Activated naive CD8-positive, alpha-beta T cell treated with anti-CD3 and anti-CD28 coated beads, Interleukin-2, amount 50 U/mL, for 24 hours (primary cell): Measurements from ENCODE around the gene RHOH.

ENCODE experiments used
- ATAC-seq: fragments of 150-1000 bp; cut with Tn5 transposase; one replicate; pipeline ENCODE4 v1.10.0; 2021
- DNase-seq: peaks from one replicate; pipeline ENCODE4 v3.0.0; 2021
- H3K27ac Mint-ChIP-seq: one replicate; pipeline ENCODE4 v1.8.0; 2021; ENCODE audit warnings: mild to moderate bottlenecking, mixed read lengths
- H3K27me3 Mint-ChIP-seq: one replicate; pipeline ENCODE4 v1.8.0; 2021; ENCODE audit warnings: mixed read lengths
- H3K36me3 Mint-ChIP-seq: one replicate; pipeline ENCODE4 v1.8.0; 2021; ENCODE audit warnings: low read depth, mixed read lengths
- H3K4me1 Mint-ChIP-seq: one replicate; pipeline ENCODE4 v1.8.0; 2021; ENCODE audit warnings: mixed read lengths
- H3K4me3 Mint-ChIP-seq: one replicate; pipeline ENCODE4 v1.8.0; 2021; ENCODE audit warnings: mild to moderate bottlenecking, moderate library complexity, mixed read lengths
- H3K9me3 Mint-ChIP-seq: one replicate; pipeline ENCODE4 v1.8.0; 2021; ENCODE audit warnings: mixed read lengths

RHOH gene

DNA sequence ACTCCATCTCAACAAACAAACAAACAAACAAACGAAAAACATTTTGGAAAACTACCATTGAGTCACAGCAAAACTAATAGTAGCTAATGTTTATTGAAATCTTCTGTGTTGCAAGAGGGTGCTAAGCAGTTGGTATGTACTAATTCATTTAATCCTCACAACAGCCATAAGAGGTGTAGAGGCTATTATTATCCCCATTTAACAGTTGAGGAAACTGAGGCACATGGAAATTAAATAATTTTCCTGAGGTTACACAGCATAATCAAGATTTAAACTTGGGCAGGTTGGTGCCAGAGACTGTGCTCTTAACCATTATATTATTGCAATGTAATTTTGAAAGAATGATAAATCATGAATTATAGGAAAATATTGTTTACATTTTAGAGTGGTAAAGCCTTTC lies 17.5 kb upstream of the RHOH start:
- Mint-ChIP-seq H3K36me3 (no peaks in the 10 kb centered on the region), H3K9me3 (no peaks in the 10 kb centered on the region), H3K27ac (no peak overlapping the region), H3K4me1 (peaks cover 38% of the 10 kb centered on the region), H3K27me3 (no peaks in the 10 kb centered on the region), H3K4me3 (no peak overlapping the region)
- DNase-seq, result no peak
- no peak for ATAC-seq

DNA sequence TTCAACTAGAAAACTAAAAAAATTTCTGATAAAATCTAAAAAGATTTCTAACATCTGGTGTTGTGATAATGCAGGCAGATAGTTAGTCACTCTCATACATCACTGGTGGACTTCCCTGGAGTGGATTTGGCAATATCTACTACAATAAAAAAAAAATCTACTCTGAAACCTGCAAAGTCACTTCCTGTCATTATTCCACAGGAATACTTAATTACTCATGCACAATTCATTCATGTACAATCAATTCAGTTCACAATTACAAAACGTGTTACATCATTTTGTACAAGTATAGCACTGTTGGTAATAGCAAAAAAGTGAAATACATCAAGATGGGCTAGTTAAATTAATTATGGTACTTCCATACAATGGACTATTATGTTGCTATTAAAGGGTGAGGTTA lies 16.5 kb upstream of the RHOH start:
- no peak overlapping the region for H3K4me3 Mint-ChIP-seq
- H3K27ac Mint-ChIP-seq, result peak overlapping the region; percentile 6
- no peaks in the 10 kb centered on the region for H3K36me3 Mint-ChIP-seq
- peaks cover 43% of the 10 kb centered on the region for H3K4me1 Mint-ChIP-seq
- ATAC-seq, result no peak
- H3K27me3 Mint-ChIP-seq, result no peaks in the 10 kb centered on the region
- DNase-seq, result no peak
- no peaks in the 10 kb centered on the region for H3K9me3 Mint-ChIP-seq

DNA sequence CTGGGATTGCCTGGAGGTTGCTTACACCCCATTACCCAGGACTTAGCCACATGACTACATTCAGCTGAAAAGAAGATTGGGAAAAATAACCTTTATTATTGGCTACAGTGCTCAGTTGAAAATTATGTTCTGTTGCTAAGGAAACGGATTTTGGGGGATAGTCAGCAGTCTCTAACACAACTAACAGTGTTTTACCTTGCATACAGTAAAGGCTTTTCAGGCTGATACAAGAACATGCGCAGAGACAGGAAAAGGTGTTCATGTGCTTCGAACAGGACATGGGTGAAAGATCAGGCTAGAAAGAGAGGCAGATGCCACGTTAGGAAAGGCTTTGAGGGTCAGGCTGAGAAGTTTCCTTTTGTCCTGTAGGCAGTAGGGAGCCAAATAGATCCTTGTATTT lies 14.8 kb upstream of the RHOH start:
- Mint-ChIP-seq H3K27me3 (no peaks in the 10 kb centered on the region), H3K27ac (no peak overlapping the region), H3K36me3 (no peaks in the 10 kb centered on the region), H3K4me1 (peaks cover 58% of the 10 kb centered on the region), H3K9me3 (no peaks in the 10 kb centered on the region), H3K4me3 (no peak overlapping the region)
- ATAC-seq (no peak), DNase-seq (no peak)

DNA sequence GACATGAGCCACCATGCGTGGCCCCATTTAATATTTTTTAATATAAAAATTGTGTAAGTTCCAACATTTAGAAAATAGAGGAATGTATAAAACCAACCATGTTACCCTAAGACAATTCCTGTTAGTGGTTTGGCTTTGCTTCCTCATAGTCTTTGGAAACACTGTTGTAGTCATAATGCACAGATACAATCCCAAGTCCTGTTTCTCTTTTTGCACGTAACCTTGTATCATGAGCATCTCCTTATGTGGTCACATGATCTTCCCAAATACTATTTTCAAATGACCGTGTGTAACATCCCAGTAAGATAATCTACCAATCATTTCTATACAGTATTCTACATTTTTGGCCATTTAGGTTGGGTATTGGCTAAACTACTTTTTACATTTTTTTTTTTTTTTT lies 13.9 kb upstream of the RHOH start:
- Mint-ChIP-seq H3K4me1 (peaks cover 65% of the 10 kb centered on the region), H3K9me3 (no peaks in the 10 kb centered on the region), H3K27me3 (no peaks in the 10 kb centered on the region), H3K36me3 (no peaks in the 10 kb centered on the region), H3K4me3 (no peak overlapping the region), H3K27ac (no peak overlapping the region)
- ATAC-seq (no peak), DNase-seq (no peak)

DNA sequence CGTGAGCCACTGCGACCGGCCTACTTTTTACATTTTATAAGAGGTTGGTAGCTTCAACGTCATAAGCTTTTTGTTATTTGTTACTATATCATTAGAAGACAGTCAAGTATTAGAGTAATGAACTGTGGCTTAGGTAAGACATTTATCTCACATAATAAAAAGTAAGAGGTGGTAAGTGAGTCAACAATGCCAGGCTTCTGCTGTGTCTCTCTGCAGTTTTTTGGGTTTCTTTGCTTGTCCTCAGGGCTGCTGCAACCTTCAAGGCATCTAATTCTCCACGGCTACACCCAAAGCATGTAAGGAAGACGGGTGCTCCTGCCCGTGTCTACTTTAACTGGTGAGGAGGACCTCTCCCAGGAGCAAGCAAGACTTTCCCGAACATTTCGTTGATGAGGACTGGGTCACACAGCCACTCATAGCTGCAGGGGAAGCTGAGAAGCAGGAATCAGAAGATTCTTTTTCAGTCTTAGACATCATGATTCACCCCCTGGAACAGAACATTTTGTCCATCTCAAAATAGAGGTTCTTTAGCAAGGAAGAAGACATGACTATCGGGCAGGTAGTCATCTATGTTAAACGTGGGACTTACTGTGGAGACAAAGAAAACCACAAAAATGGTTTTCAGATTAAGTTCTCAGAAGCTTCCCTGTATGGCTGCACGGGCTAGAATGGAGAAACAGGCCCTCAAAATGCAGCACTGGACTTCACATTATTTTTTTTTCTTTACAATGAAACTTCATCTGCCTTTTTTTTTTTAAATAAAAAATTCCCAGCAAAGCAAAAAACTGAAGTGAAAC lies 13.0 kb upstream of the RHOH start:
- H3K36me3 Mint-ChIP-seq, result no peaks in the 10 kb centered on the region
- ATAC-seq (peak; percentile 84), DNase-seq (no peak)
- H3K27ac Mint-ChIP-seq, result peak overlapping the region; percentile 82
- H3K4me3 Mint-ChIP-seq, result peak overlapping the region; percentile 57
- H3K27me3 Mint-ChIP-seq, result no peaks in the 10 kb centered on the region
- H3K4me1 Mint-ChIP-seq, result peaks cover 66% of the 10 kb centered on the region
- H3K9me3 Mint-ChIP-seq, result no peaks in the 10 kb centered on the region

DNA sequence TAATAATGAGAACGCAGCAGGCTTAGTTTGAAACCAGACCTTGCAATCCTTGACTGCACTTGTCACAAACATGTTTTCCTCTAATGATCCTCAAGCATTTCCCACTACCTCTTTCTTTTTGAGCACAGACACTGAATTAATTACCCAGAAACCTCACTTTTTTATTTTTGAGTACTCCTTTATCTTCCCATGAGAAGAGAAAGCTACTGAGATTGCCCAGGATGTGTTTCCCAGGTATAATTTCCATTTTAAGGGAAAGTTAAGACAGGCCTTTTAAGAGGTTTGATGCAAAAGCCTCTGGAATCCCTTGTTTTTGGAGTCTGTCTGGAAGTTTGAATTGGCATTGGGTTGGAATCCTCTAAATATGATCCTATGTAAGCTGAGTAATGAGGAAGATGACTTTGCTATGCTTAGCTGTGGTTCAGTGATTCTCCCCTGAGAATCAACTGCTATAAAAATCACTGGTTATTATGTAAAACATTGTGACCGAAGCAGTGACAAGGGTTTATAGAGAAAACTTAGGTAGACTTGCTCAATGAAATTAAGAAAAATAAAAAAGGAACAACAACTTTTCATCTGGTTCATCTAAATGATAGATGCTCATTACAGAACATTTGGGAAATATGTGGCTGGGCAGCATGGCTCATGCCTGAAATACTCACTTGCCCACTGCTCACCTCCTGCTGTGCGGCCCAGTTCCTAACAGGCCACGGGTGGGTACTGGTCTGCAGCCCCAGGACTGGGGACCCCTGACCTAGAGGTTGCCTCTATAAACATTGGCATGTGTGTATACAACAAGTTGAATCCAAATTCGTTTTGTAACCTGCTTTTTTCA lies 10.8 kb upstream of the RHOH start:
- Mint-ChIP-seq H3K4me1 (peaks cover 74% of the 10 kb centered on the region), H3K36me3 (no peaks in the 10 kb centered on the region), H3K9me3 (no peaks in the 10 kb centered on the region), H3K4me3 (no peak overlapping the region), H3K27ac (peak overlapping the region; percentile 73), H3K27me3 (no peaks in the 10 kb centered on the region)
- ATAC-seq (no peak), DNase-seq (no peak)

DNA sequence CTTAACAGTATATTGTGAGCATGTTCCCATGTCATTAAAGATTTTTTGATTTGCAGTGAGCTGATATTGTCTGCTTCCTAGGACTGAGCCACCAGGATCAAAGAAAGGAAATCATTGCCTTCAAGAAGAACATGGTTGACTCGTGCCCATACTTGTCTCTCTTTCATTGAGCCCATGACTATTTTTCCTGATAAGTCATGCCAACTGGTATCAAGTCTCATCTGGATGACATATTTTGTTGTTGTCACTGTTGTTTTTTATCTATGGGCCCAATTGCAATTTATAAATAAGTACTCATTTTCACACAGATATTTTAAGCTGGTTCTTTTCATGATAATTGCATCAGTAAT lies 10.2 kb upstream of the RHOH start:
- DNase-seq (no peak), ATAC-seq (no peak)
- Mint-ChIP-seq H3K4me1 (peaks cover 74% of the 10 kb centered on the region), H3K27me3 (no peaks in the 10 kb centered on the region), H3K4me3 (no peak overlapping the region), H3K9me3 (no peaks in the 10 kb centered on the region), H3K27ac (peak overlapping the region; percentile 29), H3K36me3 (no peaks in the 10 kb centered on the region)

DNA sequence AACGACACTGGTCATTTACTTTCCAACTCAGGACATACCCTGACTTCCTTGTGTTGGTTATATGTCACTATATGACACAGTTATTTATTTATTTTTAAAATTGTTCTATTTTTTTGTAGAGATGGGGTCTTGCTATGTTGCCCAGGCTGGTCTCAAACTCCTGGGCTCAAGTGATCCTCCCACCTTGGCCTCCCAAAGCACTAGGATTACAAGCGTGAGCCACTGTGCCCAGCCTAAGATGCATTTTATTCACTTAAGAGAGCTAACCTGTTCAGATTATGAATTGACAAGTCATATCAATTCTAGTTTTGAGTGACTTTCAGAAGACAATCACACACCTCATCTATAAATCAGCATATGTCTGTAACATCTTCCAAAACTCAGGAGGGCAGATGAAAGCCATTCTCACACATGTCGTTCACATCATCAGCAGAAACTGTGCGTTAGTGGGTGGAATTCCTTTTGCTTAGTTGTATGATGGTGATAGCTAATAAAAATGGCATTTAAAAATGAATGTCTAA lies 9.4 kb upstream of the RHOH start:
- Mint-ChIP-seq H3K27me3 (no peaks in the 10 kb centered on the region), H3K4me3 (no peak overlapping the region), H3K9me3 (no peaks in the 10 kb centered on the region), H3K36me3 (no peaks in the 10 kb centered on the region), H3K27ac (no peak overlapping the region), H3K4me1 (peaks cover 77% of the 10 kb centered on the region)
- ATAC-seq, result peak; percentile 16
- no peak for DNase-seq

DNA sequence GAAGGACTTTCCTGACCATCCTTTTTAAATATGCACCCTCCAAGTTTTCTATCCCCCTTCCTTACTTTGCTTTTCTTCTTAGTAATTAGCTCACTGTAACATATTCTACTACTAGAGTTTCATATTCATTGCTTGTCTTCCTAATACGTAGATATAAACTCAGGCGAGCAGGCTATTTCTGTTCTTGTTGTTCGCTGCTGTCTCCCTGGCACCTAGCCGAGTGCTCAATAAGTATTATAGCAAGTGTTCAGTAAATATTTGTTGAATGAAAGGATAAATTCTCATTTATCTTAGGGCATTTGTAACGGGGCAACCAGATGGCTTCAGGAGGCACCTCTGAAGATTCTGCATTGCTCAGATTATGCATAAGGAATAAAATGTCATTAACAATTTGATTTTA lies 6.8 kb upstream of the RHOH start:
- Mint-ChIP-seq H3K4me3 (peak overlapping the region; percentile 98), H3K27ac (peak overlapping the region; percentile 78), H3K4me1 (peaks cover 83% of the 10 kb centered on the region), H3K27me3 (no peaks in the 10 kb centered on the region), H3K36me3 (no peaks in the 10 kb centered on the region), H3K9me3 (no peaks in the 10 kb centered on the region)
- DNase-seq (no peak), ATAC-seq (no peak)

DNA sequence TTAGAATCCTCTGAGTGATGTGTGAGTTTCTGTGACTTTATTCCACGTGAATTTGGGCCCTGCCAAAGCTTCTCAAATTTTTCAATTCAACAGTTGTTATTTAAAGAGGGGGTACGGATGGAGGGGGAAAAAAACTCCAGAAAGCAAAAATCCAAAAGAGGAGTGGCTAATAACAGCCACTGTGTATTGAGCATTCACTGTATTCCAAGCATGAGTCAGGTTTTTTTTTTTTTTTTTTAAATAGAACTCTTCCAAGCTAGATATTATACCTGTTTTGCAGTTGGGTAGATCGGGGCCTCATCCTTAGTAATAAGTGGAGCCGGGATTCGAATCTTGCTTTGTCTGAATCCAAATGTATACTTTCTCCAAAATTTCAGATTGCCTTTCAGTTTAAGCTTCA lies 6.4 kb upstream of the RHOH start:
- no peak for ATAC-seq
- H3K4me1 Mint-ChIP-seq, result peaks cover 86% of the 10 kb centered on the region
- no peak for DNase-seq
- H3K9me3 Mint-ChIP-seq, result no peaks in the 10 kb centered on the region
- H3K27me3 Mint-ChIP-seq, result no peaks in the 10 kb centered on the region
- peak overlapping the region; percentile 78 for H3K27ac Mint-ChIP-seq
- no peaks in the 10 kb centered on the region for H3K36me3 Mint-ChIP-seq
- H3K4me3 Mint-ChIP-seq, result peak overlapping the region; percentile 98

DNA sequence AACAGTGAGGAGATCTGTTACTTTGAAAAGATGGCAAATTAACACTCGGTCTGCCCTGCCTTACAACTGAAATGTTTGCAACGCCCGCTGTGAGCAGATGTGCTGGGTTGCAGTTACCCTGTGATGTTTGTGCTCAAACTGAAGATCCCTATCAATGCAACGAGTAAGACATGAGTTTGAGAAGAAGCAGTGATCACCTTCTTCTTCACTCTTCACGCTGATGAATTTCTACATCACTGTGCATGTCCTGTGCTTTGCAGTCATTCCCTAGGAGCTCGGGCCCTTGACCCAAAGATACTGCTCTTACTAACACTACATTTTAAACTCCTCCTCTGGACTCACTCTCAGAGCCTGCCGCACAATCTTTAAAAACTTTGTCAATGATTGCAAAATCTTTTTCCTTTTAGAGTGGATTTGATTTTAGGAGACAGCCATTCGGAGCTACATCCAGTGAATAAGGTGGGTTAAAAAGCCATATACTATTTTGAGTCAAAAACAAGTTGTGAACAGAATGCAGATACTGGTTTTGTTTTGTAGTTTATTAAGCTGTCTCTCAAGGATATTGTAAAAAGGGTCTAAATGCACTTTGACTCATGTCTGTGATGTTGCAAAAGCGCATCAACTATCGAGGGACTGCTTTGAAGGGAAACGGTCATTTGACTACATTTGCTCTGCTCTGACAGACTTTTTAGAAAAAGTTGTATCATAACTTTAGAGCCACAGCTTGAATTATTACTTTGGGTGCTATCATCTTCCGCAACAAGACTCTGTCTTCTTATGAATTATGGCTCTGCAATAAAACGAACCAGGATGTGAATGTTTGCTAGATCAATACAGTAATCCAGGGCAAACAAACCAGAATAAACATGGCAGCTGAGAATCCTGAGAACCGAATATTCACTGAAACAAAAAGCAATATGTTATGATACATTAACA lies 5.7 kb upstream of the RHOH start:
- Mint-ChIP-seq H3K27me3 (no peaks in the 10 kb centered on the region), H3K27ac (peak overlapping the region; percentile 97), H3K36me3 (no peaks in the 10 kb centered on the region), H3K4me1 (peaks cover 87% of the 10 kb centered on the region), H3K4me3 (peak overlapping the region; percentile 98), H3K9me3 (no peaks in the 10 kb centered on the region)
- DNase-seq, result no peak
- ATAC-seq, result no peak

DNA sequence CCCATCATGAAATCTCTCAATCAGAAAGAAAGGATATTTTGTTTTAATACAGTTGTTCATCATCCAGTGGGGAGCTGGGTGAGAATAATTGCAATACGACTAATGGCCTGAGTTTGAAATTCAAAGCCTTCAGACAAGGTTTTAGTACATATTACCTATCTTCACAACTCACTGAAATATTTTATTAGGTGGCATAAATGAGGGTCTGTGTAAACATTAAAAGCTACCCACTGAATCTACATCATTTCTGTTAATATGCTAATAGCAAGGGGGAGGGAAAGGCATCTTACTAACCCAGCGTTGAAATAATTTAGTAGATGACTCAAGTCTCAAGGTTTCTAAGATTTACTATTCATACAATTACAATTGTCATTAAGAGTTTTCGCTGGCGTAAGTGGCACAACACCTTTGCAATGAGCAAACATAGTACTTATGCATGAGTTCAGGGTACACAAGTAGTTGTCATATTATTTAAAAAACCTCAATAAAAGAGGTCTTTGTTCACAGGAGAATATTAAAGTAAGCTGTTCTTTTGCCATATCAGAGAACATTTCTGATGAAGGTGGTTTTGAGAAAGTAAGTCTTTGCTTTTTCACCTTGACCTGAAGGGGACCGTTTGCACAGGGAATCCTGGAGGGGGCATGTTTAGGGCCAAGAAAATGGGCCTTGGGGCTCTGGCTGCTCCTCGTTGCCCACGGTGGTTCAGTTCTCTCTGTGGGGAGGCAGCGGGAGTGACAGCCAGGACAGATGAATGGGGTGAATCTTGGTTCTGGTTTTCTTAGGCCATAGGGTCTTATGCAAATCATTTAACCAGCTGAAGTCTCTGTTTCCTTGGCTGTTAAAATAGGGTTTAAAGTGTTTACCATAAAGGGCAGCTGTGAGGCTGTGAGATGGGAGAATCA lies 4.5 kb upstream of the RHOH start:
- no peak for ATAC-seq
- Mint-ChIP-seq H3K27ac (peak overlapping the region; percentile 97), H3K36me3 (peaks cover 4% of the 10 kb centered on the region), H3K9me3 (no peaks in the 10 kb centered on the region), H3K27me3 (no peaks in the 10 kb centered on the region), H3K4me1 (peaks cover 82% of the 10 kb centered on the region), H3K4me3 (peak overlapping the region; percentile 98)
- DNase-seq, result no peak

DNA sequence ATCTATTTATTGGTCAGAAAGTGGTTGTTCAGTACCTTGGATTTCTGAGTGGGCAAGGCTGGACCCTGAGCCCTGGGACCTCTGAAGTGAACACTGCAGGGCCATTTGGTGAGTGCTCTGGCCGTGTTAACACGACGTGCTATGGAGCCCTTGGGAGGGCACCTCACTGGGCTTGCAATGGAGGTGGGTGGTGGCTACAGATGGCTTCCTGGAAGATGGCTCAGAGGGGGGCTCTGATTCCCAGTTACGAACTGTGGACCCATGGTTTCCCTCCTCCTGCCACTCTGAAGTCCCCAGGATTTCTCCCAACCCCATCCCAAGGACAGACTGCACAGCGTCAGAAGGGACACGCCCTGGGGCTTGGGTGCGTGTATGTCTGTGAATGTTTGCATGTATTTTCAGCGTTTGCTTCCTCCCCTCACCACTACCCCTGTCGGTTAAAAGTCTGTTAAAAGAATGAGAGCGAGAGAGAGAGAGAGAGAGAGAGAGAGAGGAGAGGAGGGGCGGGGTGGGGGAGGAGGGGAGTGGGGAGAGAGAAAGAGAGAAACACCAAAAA lies 3.7 kb upstream of the RHOH start:
- H3K4me1 Mint-ChIP-seq, result peaks cover 75% of the 10 kb centered on the region
- H3K9me3 Mint-ChIP-seq, result no peaks in the 10 kb centered on the region
- H3K4me3 Mint-ChIP-seq, result peak overlapping the region; percentile 98
- no peak for ATAC-seq
- peak overlapping the region; percentile 97 for H3K27ac Mint-ChIP-seq
- no peaks in the 10 kb centered on the region for H3K27me3 Mint-ChIP-seq
- peaks cover 10% of the 10 kb centered on the region for H3K36me3 Mint-ChIP-seq
- DNase-seq, result no peak
